Liver (tissue), 9 donors: Measurements from ENCODE around the gene FOXL1. TPM values are rescaled to one million over a fixed set of nuclear protein-coding genes. Genes with fewer than 3 reads are reported as not detected.
A peak's percentile ranks its signal among the peaks of the same experiment; 100 is the strongest.

Experiments
- DNase-seq: peaks from one replicate; pipeline ENCODE4 v3.0.0-alpha.2; 2017; ENCODE audit warnings: low spot score
- H3K27ac ChIP-seq, 2 donors: one replicate each; pipeline ENCODE4 v1.7.0; 2013; ENCODE audit warnings: inconsistent platforms in 2 of 2, low read length in 2 of 2, control low read depth in 1 of 2, low read depth in 1 of 2, mild to moderate bottlenecking in 1 of 2
- H3K27me3 ChIP-seq, 4 donors: one replicate each; pipeline versions ENCODE4 v1.6.1 to v1.7.0; 2013; ENCODE audit warnings: low read length in 3 of 4, inconsistent platforms in 1 of 4, mild to moderate bottlenecking in 1 of 4, moderate library complexity in 1 of 4; ENCODE audit not compliant: control insufficient read depth in 4 of 4, insufficient read depth in 4 of 4
- H3K36me3 ChIP-seq, 4 donors: one replicate each; pipeline versions ENCODE4 v1.6.1 to v1.7.0; 2013; ENCODE audit warnings: low read length in 3 of 4, mild to moderate bottlenecking in 3 of 4, low read depth in 1 of 4, moderate library complexity in 1 of 4; ENCODE audit not compliant: control insufficient read depth in 4 of 4, insufficient read depth in 3 of 4
- H3K4me1 ChIP-seq, 4 donors: one replicate each; pipeline versions ENCODE4 v1.6.1 to v1.7.0; 2013; ENCODE audit warnings: low read length in 3 of 4, mild to moderate bottlenecking in 3 of 4, moderate library complexity in 1 of 4; ENCODE audit not compliant: control insufficient read depth in 4 of 4, insufficient read depth in 4 of 4
- H3K4me3 ChIP-seq, 3 donors: one replicate each; pipeline versions ENCODE4 v1.6.1 to v1.7.0; 2013; ENCODE audit warnings: low read length in 3 of 3, control low read depth in 1 of 3, low read depth in 1 of 3, mild to moderate bottlenecking in 1 of 3
- H3K9ac ChIP-seq, 2 donors: one replicate each; pipeline ENCODE4 v1.7.0; 2013; ENCODE audit warnings: low read length in 2 of 2, mild to moderate bottlenecking in 2 of 2, moderate library complexity in 2 of 2, control low read depth in 1 of 2, low read depth in 1 of 2
- H3K9me3 ChIP-seq, 4 donors: one replicate each; pipeline versions ENCODE4 v1.6.1 to v1.7.0; 2013; ENCODE audit warnings: low read length in 3 of 4; ENCODE audit not compliant: control insufficient read depth in 4 of 4
- ATF3 ChIP-seq: IDR thresholded peaks from 2 replicates; pipeline ENCODE4 v1.6.1; 2016; ENCODE audit warnings: antibody characterized with exemption
- CTCF ChIP-seq: fragments of 150-350 bp; IDR thresholded peaks from 2 replicates; pipeline ENCODE4 v1.5.1; 2017; ENCODE audit warnings: improper control_type of control experiment, low read depth, low read length; ENCODE audit not compliant: missing input control
- EGR1 ChIP-seq, 2 donors: IDR thresholded peaks; 2 replicates each; pipeline ENCODE4 v1.6.1; 2016 to 2018; ENCODE audit warnings: antibody characterized with exemption in 2 of 2, low read depth in 2 of 2
- FOXA2 ChIP-seq: IDR thresholded peaks from 2 replicates; pipeline ENCODE4 v1.6.1; 2016; ENCODE audit warnings: antibody characterized with exemption
- HNF4A ChIP-seq, 2 donors: conservative IDR thresholded peaks; 2 replicates each; pipeline ENCODE4 v1.6.1; 2016; ENCODE audit warnings: antibody characterized with exemption in 2 of 2, mild to moderate bottlenecking in 2 of 2
- HNF4G ChIP-seq: IDR thresholded peaks from 2 replicates; pipeline ENCODE4 v1.6.1; 2016; ENCODE audit warnings: antibody characterized with exemption
- JUND ChIP-seq, 2 donors: IDR thresholded peaks; 2 replicates each; pipeline ENCODE4 v1.6.1; 2016; ENCODE audit warnings: antibody characterized with exemption in 2 of 2
- NR2F2 ChIP-seq: IDR thresholded peaks from 2 replicates; pipeline ENCODE4 v1.6.1; 2016; ENCODE audit warnings: antibody characterized with exemption
- RAD21 ChIP-seq, 2 donors: IDR thresholded peaks; 2 replicates each; pipeline ENCODE4 v1.6.1; 2016; ENCODE audit warnings: antibody characterized with exemption in 2 of 2, mild to moderate bottlenecking in 2 of 2
- RXRA ChIP-seq, 2 donors: IDR thresholded peaks; 2 replicates each; pipeline ENCODE4 v1.6.1; 2017 to 2018; ENCODE audit warnings: antibody characterized with exemption in 2 of 2, mild to moderate bottlenecking in 1 of 2
- SP1 ChIP-seq: IDR thresholded peaks from 2 replicates; pipeline ENCODE4 v1.6.1; 2018; ENCODE audit warnings: antibody characterized with exemption, mild to moderate bottlenecking
- TAF1 ChIP-seq: conservative IDR thresholded peaks from 2 replicates; pipeline ENCODE4 v1.6.1; 2016; ENCODE audit warnings: antibody characterized with exemption, mild to moderate bottlenecking
- YY1 ChIP-seq: IDR thresholded peaks from 2 replicates; pipeline ENCODE4 v1.6.1; 2016; ENCODE audit warnings: antibody characterized with exemption, mild to moderate bottlenecking
- ZBTB33 ChIP-seq: IDR thresholded peaks from 2 replicates; pipeline ENCODE4 v1.6.1; 2016; ENCODE audit warnings: antibody characterized with exemption
- WGBS: extraction: QIAGEN DNeasy Blood & Tissue Kit; methylation state at CpG from one replicate; pipeline ENCODE4 v1.1.7; 2013; 5-methylcytosine and 5-hydroxymethylcytosine counted together
- polyA plus RNA-seq, 2 donors: library from polyadenylated mRNA; stranded (reverse) in 1 of 2; unstranded in 1 of 2; fragments of 200-250 nt in 1 of 2; fragments of >200 nt in 1 of 2; fragmentation: Nextera tagmentation in 1 of 2; extraction: Ambion mirVana in 1 of 2; gene quantifications; one replicate each; pipeline versions ENCODE4 v1.2.1 to v1.2.3, GENCODE V29; 2013 to 2015
- total RNA-seq, 2 donors: library from RNA; depleted of rRNA; stranded (reverse); fragments of >200 nt; gene quantifications; one replicate each; pipeline ENCODE4 v1.2.3, GENCODE V29; 2014
- TF ChIP-seq, protein P1 (sequence below): IDR thresholded peaks from 2 replicates; pipeline ENCODE4 v1.6.1; 2016; ENCODE audit warnings: antibody characterized with exemption, mild to moderate bottlenecking
- donor health status: healthy.
- donor health status: healthy.
- donor health status: healthy.
- donor health status: healthy.
- donor health status: healthy.

FOXL1 gene
- total and polyA plus RNA-seq, 4 donors: 0.05 to 0.06 TPM; not detected in 2

DNA sequence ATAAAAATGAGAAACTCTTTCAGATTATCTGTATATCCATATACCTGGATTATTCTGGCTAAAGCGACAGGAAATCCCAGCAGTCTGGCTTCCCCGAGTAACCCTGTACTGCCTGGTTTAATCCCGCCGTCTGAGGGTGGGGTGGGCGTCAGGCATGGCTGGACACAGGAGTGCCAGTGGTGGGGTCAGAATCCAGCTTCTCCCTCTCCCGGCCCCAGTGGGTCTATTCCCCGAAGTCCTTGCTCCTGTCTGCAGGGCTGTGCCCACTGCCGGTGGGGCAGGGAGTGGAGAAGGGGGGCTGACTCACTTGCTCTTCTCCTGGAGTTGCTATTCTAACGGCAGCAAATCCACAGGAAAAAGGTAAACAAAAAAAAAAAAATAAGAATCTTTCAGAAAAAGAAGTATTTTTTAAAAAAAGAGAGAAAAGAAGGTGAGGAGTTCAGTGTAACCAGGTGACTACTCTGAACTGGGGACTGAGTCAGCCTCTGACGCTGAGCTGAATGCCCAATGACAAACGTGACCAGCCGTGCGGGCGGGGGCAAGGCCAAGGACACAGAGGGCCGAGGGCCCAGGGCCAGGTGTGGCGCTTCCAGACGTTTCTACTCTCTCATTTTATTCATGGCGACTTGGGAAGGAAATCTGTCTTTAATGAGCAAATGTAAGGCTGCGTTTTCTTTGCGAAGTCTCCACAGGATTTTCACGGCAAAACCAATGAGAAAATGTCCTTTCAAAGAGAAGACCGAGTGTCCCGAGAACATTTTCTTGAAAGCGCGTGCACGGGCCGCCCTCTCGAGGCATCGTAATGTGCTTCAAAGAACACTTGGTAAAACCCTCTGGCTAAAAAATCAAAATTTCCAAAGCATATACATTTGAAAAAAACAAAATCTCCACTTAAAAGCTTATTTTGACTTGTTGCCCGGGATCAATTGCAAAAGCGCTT is 47.8 kb upstream of the FOXL1 start:
- Histone ChIP-seq H3K9me3 (no peaks in the 10 kb centered on the region), H3K27ac (peak overlapping the region in 1 of 2 donors; percentile 20), H3K4me1 (no peaks in the 10 kb centered on the region), H3K27me3 (no peaks in the 10 kb centered on the region), H3K36me3 (peaks cover 0 to 10% (median 5%) of the 10 kb centered on the region in 4 donors), H3K9ac (no peak overlapping the region), H3K4me3 (no peak overlapping the region)
- TF ChIP-seq JUND (IDR thresholded peaks at IDR 0.05): no peak
- TF ChIP-seq, protein P1, sequence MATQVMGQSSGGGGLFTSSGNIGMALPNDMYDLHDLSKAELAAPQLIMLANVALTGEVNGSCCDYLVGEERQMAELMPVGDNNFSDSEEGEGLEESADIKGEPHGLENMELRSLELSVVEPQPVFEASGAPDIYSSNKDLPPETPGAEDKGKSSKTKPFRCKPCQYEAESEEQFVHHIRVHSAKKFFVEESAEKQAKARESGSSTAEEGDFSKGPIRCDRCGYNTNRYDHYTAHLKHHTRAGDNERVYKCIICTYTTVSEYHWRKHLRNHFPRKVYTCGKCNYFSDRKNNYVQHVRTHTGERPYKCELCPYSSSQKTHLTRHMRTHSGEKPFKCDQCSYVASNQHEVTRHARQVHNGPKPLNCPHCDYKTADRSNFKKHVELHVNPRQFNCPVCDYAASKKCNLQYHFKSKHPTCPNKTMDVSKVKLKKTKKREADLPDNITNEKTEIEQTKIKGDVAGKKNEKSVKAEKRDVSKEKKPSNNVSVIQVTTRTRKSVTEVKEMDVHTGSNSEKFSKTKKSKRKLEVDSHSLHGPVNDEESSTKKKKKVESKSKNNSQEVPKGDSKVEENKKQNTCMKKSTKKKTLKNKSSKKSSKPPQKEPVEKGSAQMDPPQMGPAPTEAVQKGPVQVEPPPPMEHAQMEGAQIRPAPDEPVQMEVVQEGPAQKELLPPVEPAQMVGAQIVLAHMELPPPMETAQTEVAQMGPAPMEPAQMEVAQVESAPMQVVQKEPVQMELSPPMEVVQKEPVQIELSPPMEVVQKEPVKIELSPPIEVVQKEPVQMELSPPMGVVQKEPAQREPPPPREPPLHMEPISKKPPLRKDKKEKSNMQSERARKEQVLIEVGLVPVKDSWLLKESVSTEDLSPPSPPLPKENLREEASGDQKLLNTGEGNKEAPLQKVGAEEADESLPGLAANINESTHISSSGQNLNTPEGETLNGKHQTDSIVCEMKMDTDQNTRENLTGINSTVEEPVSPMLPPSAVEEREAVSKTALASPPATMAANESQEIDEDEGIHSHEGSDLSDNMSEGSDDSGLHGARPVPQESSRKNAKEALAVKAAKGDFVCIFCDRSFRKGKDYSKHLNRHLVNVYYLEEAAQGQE: no peak
- no peak for TF ChIP-seq CTCF
- no peak for TF ChIP-seq EGR1 (IDR thresholded peaks at IDR 0.05; ENCODE audit: low read depth in 2 of 2)
- TF ChIP-seq HNF4A (conservative IDR thresholded peaks at IDR 0.05): no peak
- no peak for TF ChIP-seq HNF4G
- TF ChIP-seq RXRA (IDR thresholded peaks at IDR 0.05): no peak
- no peak for TF ChIP-seq NR2F2
- TF ChIP-seq FOXA2: no peak
- TF ChIP-seq ATF3: no peak
- TF ChIP-seq ZBTB33: no peak
- WGBS: 89% methylated on average over 31 of the region's 31 CpGs
- no peak for DNase-seq

DNA sequence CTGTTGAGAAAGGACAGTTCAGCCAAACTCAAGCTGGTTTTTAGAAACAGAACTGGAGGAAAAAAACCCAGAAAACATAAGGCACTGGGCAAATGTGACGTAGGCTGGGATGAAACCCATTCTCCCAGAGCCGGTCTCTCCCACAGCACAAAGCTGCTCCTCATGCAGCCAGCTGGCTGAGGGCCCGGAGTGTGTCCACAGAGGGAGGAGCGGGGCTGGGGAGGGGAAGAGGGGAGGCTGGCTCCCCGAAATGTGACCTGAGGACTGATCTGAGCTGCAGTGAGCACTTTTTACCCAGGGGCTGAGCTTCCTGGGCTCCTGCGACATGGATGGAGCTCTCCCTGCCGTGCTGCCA is 47.2 kb upstream of the FOXL1 start:
- no peak overlapping the region for H3K27ac ChIP-seq
- H3K9ac ChIP-seq: no peak overlapping the region
- H3K4me3 ChIP-seq: no peak overlapping the region
- TF ChIP-seq RAD21 (IDR thresholded peaks at IDR 0.05): no peak
- TF ChIP-seq YY1: no peak
- no peak for TF ChIP-seq JUND (IDR thresholded peaks at IDR 0.05)
- TF ChIP-seq TAF1: no peak
- no peak for TF ChIP-seq ZBTB33
- TF ChIP-seq NR2F2: no peak
- no peak for TF ChIP-seq ATF3
- TF ChIP-seq SP1: no peak
- TF ChIP-seq, protein P1: no peak
- TF ChIP-seq HNF4A (conservative IDR thresholded peaks at IDR 0.05): no peak
- H3K4me1 ChIP-seq: no peaks in the 10 kb centered on the region
- H3K9me3 ChIP-seq: no peaks in the 10 kb centered on the region
- DNase-seq: no peak
- H3K27me3 ChIP-seq: no peaks in the 10 kb centered on the region
- 90% methylated on average over 7 of the region's 7 CpGs for WGBS
- H3K36me3 ChIP-seq: peaks cover 0 to 10% (median 6%) of the 10 kb centered on the region in 4 donors
